Stimulated activated CD4-positive, alpha-beta T cell treated with anti-CD3 and anti-CD28 coated beads, TNF-alpha, amount 100 ng/mL, for 4 hours (primary cell): ENCODE measurements around the gene SLC38A7.
"Not testable (repeated sequence)": the region's sequence is repeated elsewhere in the genome, so short reads cannot be mapped to it uniquely, and the experiment has no call there.

ENCODE experiments used
- DNase-seq, 3 experiments: peaks; one replicate each; pipeline ENCODE4 v3.0.0-alpha.2; 2020; ENCODE audit warnings: low read depth in 3 of 3

The SLC38A7 gene

GRCh38 chr16:58684354-58685083 is at the start of gene SLC38A7:
Gene SLC38A7 (minus strand): TSS chr16:58684770. CDS start chr16:58680126, 4,644 bp downstream.
- DNase-seq = peak; percentile 45 to 60 (median 50)

- DNase-seq = peak; percentile 66 to 75 (median 75)
Observed at GRCh38 chr16:58733671-58734458, 49.3 kb upstream of the SLC38A7 start, which contains the start of gene GOT2. Gene GOT2 (minus strand): TSS chr16:58734316. CDS start chr16:58734228, 88 bp downstream.

- no peak for DNase-seq
Observed at GRCh38 chr16:58733248-58733670, 48.7 kb upstream of the SLC38A7 start.

GRCh38 chr16:58732545-58733247 is 48.1 kb upstream of the SLC38A7 start:
- no peak for DNase-seq

GRCh38 chr16:58730724-58731370 is 46.3 kb upstream of the SLC38A7 start:
- DNase-seq = no peak

GRCh38 chr16:58727796-58728568 is 43.4 kb upstream of the SLC38A7 start:
- no peak for DNase-seq

- no peak for DNase-seq
Observed at GRCh38 chr16:58727028-58727781, 42.6 kb upstream of the SLC38A7 start.

- DNase-seq = no peak
Observed at GRCh38 chr16:58723109-58723508, 38.5 kb upstream of the SLC38A7 start.

- DNase-seq = no peak
Observed at GRCh38 chr16:58717994-58718393, 33.4 kb upstream of the SLC38A7 start.

GRCh38 chr16:58716468-58716867 is 31.9 kb upstream of the SLC38A7 start:
- DNase-seq = no peak

GRCh38 chr16:58713742-58714141 is 29.2 kb upstream of the SLC38A7 start:
- no peak for DNase-seq

GRCh38 chr16:58709333-58709732 is 24.8 kb upstream of the SLC38A7 start:
- no peak for DNase-seq

- no peak for DNase-seq
Observed at GRCh38 chr16:58699151-58699550, 14.6 kb upstream of the SLC38A7 start.

GRCh38 chr16:58695368-58695767 is 10.8 kb upstream of the SLC38A7 start:
- DNase-seq = no peak

GRCh38 chr16:58692450-58692849 is 7.9 kb upstream of the SLC38A7 start:
- DNase-seq = no peak

GRCh38 chr16:58686985-58687706 is 2.6 kb upstream of the SLC38A7 start:
- DNase-seq = not testable (repeated sequence)

- DNase-seq = no peak
Observed at GRCh38 chr16:58685084-58685449, 497 bp upstream of the SLC38A7 start.

GRCh38 chr16:58684001-58684353 is 593 bp downstream of the SLC38A7 start:
- no peak for DNase-seq

GRCh38 chr16:58679763-58680162 is 4.8 kb downstream of the SLC38A7 start:
- no peak for DNase-seq

- no peak for DNase-seq
Observed at GRCh38 chr16:58678716-58679115, 5.9 kb downstream of the SLC38A7 start.
